ENCODE data around the gene ELP6. TPM values are rescaled to one million over a fixed set of nuclear protein-coding genes. Genes with fewer than 3 reads are reported as not detected.

Gene ELP6
- total RNA-seq, 4 donors from 2014 or later: 9.1 to 22.3 (median 21.3) TPM

DNA sequence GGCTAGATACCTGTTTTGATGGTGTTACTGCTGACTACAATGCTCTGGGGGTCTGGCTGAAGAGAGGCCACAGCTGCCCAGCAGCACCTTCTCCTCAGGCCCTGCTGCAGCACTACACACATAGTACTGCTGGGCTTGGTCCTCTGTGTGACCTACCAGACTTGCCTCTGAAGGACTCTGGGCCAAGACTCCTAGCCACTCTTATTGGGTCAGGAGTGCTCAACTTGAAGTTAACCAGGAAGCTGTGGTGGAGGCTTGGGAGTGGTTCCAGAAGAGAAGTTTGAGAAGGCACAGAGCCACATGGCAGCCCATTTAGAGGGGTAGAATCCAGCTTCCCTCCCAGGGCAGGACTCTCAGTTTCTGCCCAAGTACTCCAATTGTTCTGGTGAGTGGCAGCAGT, 16.6 kb downstream of the ELP6 start:
- Histone ChIP-seq H3K36me3 (peaks cover 11 to 69% (median 15%) of the 10 kb centered on the region in 3 donors), H3K4me3 (no peak overlapping the region), H3K9me3 (no peaks in the 10 kb centered on the region), H3K4me1 (no peaks in the 10 kb centered on the region), H3K27me3 (no peaks in the 10 kb centered on the region), H3K27ac (no peak overlapping the region)
- DNase-seq: no peak
- TF ChIP-seq POLR2A (IDR thresholded peaks at IDR 0.05) (no peak), CTCF (IDR thresholded peaks at IDR 0.05) (no peak)
- intact Hi-C loops (cut with DNase I): no loop called here

DNA sequence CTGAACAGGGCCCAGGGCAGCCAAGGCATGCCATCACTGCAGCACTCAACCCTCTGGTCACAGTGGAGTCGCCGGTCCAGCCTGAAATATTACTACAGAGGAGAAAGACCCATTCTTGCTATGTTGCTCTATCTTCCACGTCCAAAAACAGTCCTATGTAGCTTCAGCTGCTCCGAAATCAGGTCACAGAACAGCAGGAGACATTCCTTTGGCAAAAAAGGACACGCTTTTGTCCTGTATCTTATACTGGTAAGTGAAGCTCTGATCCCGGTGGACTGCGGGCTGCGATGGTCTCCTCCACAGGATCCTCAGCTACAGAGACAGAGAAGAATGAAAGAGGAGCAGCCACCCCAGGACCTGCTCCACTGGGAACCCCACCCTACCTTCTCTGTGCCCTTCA, 17.6 kb downstream of the ELP6 start:
- Histone ChIP-seq H3K4me1 (no peaks in the 10 kb centered on the region), H3K9me3 (no peaks in the 10 kb centered on the region), H3K4me3 (no peak overlapping the region), H3K36me3 (peaks cover 4 to 68% (median 15%) of the 10 kb centered on the region in 3 donors), H3K27ac (no peak overlapping the region), H3K27me3 (no peaks in the 10 kb centered on the region)
- DNase-seq: no peak
- WGBS, 2 donors: 91 to 97% methylated on average over 6 to 8 of the region's 8 CpGs
- TF ChIP-seq CTCF (IDR thresholded peaks at IDR 0.05) (no peak), POLR2A (IDR thresholded peaks at IDR 0.05) (no peak)
- intact Hi-C loops (cut with DNase I): no loop called here

DNA sequence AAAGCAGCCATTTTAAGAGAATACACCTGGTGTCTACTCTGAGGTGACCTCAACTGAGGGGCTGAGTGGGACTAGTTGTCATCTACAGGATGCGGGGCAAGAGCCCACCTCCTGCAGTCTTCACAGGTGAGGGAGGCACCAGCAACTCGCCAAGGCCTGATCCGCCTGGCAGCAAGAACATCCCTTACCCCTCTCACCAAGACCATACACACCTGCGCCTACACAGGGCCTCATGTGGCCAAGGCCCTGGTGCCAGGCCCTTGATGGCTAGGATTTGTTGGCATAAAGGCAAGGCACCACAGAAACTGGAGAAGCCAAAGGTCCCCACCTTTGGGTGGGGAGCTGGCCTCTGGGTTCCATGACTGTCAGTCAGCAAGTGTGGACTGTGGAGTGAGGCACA, 18.4 kb downstream of the ELP6 start:
- Histone ChIP-seq H3K4me3 (no peak overlapping the region), H3K9me3 (no peaks in the 10 kb centered on the region), H3K4me1 (no peaks in the 10 kb centered on the region), H3K36me3 (peaks cover 4 to 62% (median 15%) of the 10 kb centered on the region in 3 donors), H3K27me3 (no peaks in the 10 kb centered on the region), H3K27ac (no peak overlapping the region)
- TF ChIP-seq CTCF (IDR thresholded peaks at IDR 0.05) (no peak), POLR2A (IDR thresholded peaks at IDR 0.05) (no peak)
- intact Hi-C loops (cut with DNase I): no loop called here
- WGBS, 2 donors: 90 to 100% methylated on average over 3 to 4 of the region's 4 CpGs
- DNase-seq: no peak

DNA sequence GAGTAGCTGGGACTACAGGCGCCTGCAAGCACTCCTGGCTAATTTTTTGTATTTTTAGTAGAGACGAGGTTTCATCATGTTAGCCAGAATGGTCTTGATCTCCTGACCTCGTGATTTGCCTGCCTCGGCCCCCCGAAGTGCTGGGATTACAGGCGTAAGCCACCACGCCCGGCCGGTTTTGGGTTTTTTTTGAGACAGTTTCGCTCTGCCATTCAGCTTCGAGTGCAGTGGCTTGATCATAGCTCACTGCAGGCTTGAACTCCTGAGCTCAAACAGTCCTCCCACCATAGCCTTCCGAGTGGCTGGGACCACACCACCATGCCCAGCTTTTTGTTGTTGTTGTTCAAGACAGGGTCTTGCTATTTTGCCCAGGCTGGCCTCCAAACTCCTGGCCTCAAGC, 21.7 kb downstream of the ELP6 start:
- intact Hi-C loops (cut with DNase I): no loop called here
- H3K9me3 ChIP-seq: no peaks in the 10 kb centered on the region
- WGBS, 2 donors: 82 to 94% methylated on average over 11 to 12 of the region's 12 CpGs
- H3K4me3 ChIP-seq: no peak overlapping the region
- DNase-seq: no peak
- no peaks in the 10 kb centered on the region for H3K4me1 ChIP-seq
- H3K27me3 ChIP-seq: no peaks in the 10 kb centered on the region
- no peak for TF ChIP-seq CTCF (IDR thresholded peaks at IDR 0.05)
- no peak for TF ChIP-seq POLR2A (IDR thresholded peaks at IDR 0.05)
- no peak overlapping the region for H3K27ac ChIP-seq
- H3K36me3 ChIP-seq: peaks cover 4 to 30% (median 11%) of the 10 kb centered on the region in 3 donors

- Histone ChIP-seq H3K9me3 (no peaks in the 10 kb centered on the region), H3K27ac (no peak overlapping the region), H3K4me3 (no peak overlapping the region), H3K36me3 (peaks cover 4 to 24% (median 8%) of the 10 kb centered on the region in 3 donors), H3K4me1 (no peaks in the 10 kb centered on the region), H3K27me3 (no peaks in the 10 kb centered on the region)
- intact Hi-C loops (cut with DNase I): no loop called here
- DNase-seq: no peak
- 94 to 100% methylated on average over 2 to 3 of the region's 3 CpGs for WGBS, 2 donors
- no peak for TF ChIP-seq POLR2A (IDR thresholded peaks at IDR 0.05)
- TF ChIP-seq CTCF (IDR thresholded peaks at IDR 0.05): no peak
Measured at GRCh38 chr3:47491186-47491585, 22.3 kb downstream of the ELP6 start.
